HepG2 (cell line): Measurements from ENCODE around the gene GJE1.

ENCODE experiments used
- MAZ ChIP-seq, 2 experiments: sonication (generic) in 1 of 2; formaldehyde crosslinking in 1 of 2; IDR thresholded peaks; 2 replicates each; pipeline versions ENCODE4 v1.5.0 to v1.6.1; 2012 to 2020; ENCODE audit warnings: low read depth in 2 of 2, mild to moderate bottlenecking in 2 of 2, borderline replicate concordance in 1 of 2, improper control_type of control experiment in 1 of 2, low read length in 1 of 2, missing genetic modification reagents in 1 of 2, moderate library complexity in 1 of 2
- NFRKB ChIP-seq: fragments of 450-650 bp; IDR thresholded peaks from 2 replicates; pipeline ENCODE4 v1.6.1; 2017
- POLR2A ChIP-seq, 2 experiments: IDR thresholded peaks; 2 replicates each; pipeline ENCODE4 v1.6.1; 2011; ENCODE audit warnings: low read depth in 2 of 2, low read length in 2 of 2, mild to moderate bottlenecking in 1 of 2, moderate library complexity in 1 of 2; ENCODE audit not compliant: insufficient read depth in 1 of 2

GRCh38 chr6:142130814-142131213 is 1.9 kb upstream of the GJE1 start:
- TF ChIP-seq NFRKB (no peak), POLR2A (IDR thresholded peaks at IDR 0.05; ENCODE audit: insufficient read depth in 1 of 2, low read depth in 2 of 2, low read length in 2 of 2) (no peak), MAZ (IDR thresholded peaks at IDR 0.05; ENCODE audit: borderline replicate concordance, low read depth, low read length) (no peak), MAZ (CRISPR knock-in tag; IDR thresholded peaks at IDR 0.05; ENCODE audit: low read depth) (no peak)
